ENCODE data around the gene ESPN.

The ESPN gene

GRCh38 chr1:6401673-6402072 lies 22.9 kb upstream of the ESPN start:
- Histone ChIP-seq H3K4me1 (ENCODE audit: insufficient read depth, low read length) (no peaks in the 10 kb centered on the region), H3K4me2 (ENCODE audit: insufficient read depth, low read length) (no peak overlapping the region), H2AFZ (ENCODE audit: low read depth, low read length) (no peak overlapping the region), H3K27ac (ENCODE audit: low read length) (no peak overlapping the region), H3K4me3 (ENCODE audit: low read depth in 1 of 2, low read length in 2 of 2) (no peak overlapping the region), H3K36me3 (ENCODE audit: insufficient read depth, low read length) (no peaks in the 10 kb centered on the region), H3K9ac (ENCODE audit: low read depth, low read length) (no peak overlapping the region), H3K9me3 (ENCODE audit: insufficient read depth, low read length, severe bottlenecking) (no peaks in the 10 kb centered on the region), H4K20me1 (ENCODE audit: insufficient read depth, low read length) (peaks cover 3% of the 10 kb centered on the region; the same call in 1 of the 2 replicates), H3K79me2 (ENCODE audit: insufficient read depth, low read length) (no peaks in the 10 kb centered on the region), H3K27me3 (ENCODE audit: insufficient read depth, low read length, poor library complexity) (no peaks in the 10 kb centered on the region)
- no peak for DNase-seq
- TF ChIP-seq CTCF (IDR thresholded peaks at IDR 0.05; ENCODE audit: borderline replicate concordance, extremely low read depth, low read length, poor library complexity, severe bottlenecking) = no peak
- no peak for TF ChIP-seq EZH2 (IDR thresholded peaks at IDR 0.05; ENCODE audit: borderline replicate concordance, low read depth, low read length, severe bottlenecking)
- ATAC-seq (ENCODE audit: insufficient read depth, low read depth) = no peak

DNA sequence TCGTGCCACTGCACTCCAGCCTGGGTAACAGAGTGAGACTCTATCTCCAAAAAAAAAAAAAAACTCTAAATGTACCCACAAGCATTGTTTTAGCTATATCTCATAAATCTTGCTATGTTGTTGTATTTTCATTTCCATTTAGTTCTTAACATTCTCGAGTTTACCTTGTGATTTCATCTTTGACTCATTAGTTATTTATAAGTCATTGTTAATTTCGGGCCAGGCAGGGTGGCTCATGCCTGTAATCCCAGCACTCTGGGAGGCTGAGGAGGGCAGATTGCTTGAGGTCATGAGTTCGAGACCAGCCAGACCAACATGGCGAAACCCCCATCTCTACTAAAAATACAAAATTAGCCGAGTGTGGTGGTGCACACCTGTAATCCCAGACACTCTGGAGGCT lies 16.6 kb upstream of the ESPN start:
- Histone ChIP-seq H3K4me3 (ENCODE audit: low read depth in 1 of 2, low read length in 2 of 2) (no peak overlapping the region), H3K9me3 (ENCODE audit: insufficient read depth, low read length, severe bottlenecking) (no peaks in the 10 kb centered on the region), H4K20me1 (ENCODE audit: insufficient read depth, low read length) (peaks cover 3% of the 10 kb centered on the region; the same call in 1 of the 2 replicates), H3K27me3 (ENCODE audit: insufficient read depth, low read length, poor library complexity) (no peaks in the 10 kb centered on the region), H3K79me2 (ENCODE audit: insufficient read depth, low read length) (no peaks in the 10 kb centered on the region), H3K4me2 (ENCODE audit: insufficient read depth, low read length) (no peak overlapping the region), H3K4me1 (ENCODE audit: insufficient read depth, low read length) (no peaks in the 10 kb centered on the region), H3K36me3 (ENCODE audit: insufficient read depth, low read length) (no peaks in the 10 kb centered on the region), H2AFZ (ENCODE audit: low read depth, low read length) (no peak overlapping the region), H3K9ac (ENCODE audit: low read depth, low read length) (no peak overlapping the region), H3K27ac (ENCODE audit: low read length) (no peak overlapping the region)
- ATAC-seq (ENCODE audit: insufficient read depth, low read depth) = no peak
- TF ChIP-seq CTCF (IDR thresholded peaks at IDR 0.05; ENCODE audit: borderline replicate concordance, extremely low read depth, low read length, poor library complexity, severe bottlenecking) (no peak), EZH2 (IDR thresholded peaks at IDR 0.05; ENCODE audit: borderline replicate concordance, low read depth, low read length, severe bottlenecking) (no peak)
- no peak for DNase-seq

- H2AFZ ChIP-seq (ENCODE audit: low read depth, low read length) = no peak overlapping the region
- no peaks in the 10 kb centered on the region for H3K9me3 ChIP-seq (ENCODE audit: insufficient read depth, low read length, severe bottlenecking)
- no peak for DNase-seq
- H3K4me1 ChIP-seq (ENCODE audit: insufficient read depth, low read length) = no peaks in the 10 kb centered on the region
- H3K27me3 ChIP-seq (ENCODE audit: insufficient read depth, low read length, poor library complexity) = no peaks in the 10 kb centered on the region
- peaks cover 3% of the 10 kb centered on the region; the same call in 1 of the 2 replicates for H4K20me1 ChIP-seq (ENCODE audit: insufficient read depth, low read length)
- ATAC-seq (ENCODE audit: insufficient read depth, low read depth) = no peak
- no peak overlapping the region for H3K4me2 ChIP-seq (ENCODE audit: insufficient read depth, low read length)
- H3K9ac ChIP-seq (ENCODE audit: low read depth, low read length) = no peak overlapping the region
- H3K36me3 ChIP-seq (ENCODE audit: insufficient read depth, low read length) = no peaks in the 10 kb centered on the region
- no peak overlapping the region for H3K4me3 ChIP-seq (ENCODE audit: low read depth in 1 of 2, low read length in 2 of 2)
- no peaks in the 10 kb centered on the region for H3K79me2 ChIP-seq (ENCODE audit: insufficient read depth, low read length)
- H3K27ac ChIP-seq (ENCODE audit: low read length) = no peak overlapping the region
- no peak for TF ChIP-seq EZH2 (IDR thresholded peaks at IDR 0.05; ENCODE audit: borderline replicate concordance, low read depth, low read length, severe bottlenecking)
- TF ChIP-seq CTCF (IDR thresholded peaks at IDR 0.05; ENCODE audit: borderline replicate concordance, extremely low read depth, low read length, poor library complexity, severe bottlenecking) = no peak
Measured at GRCh38 chr1:6409053-6409452, 15.5 kb upstream of the ESPN start.

GRCh38 chr1:6409733-6410132 lies 14.8 kb upstream of the ESPN start:
- no peaks in the 10 kb centered on the region for H3K36me3 ChIP-seq (ENCODE audit: insufficient read depth, low read length)
- no peak for ATAC-seq (ENCODE audit: insufficient read depth, low read depth)
- no peak for DNase-seq
- no peak overlapping the region for H2AFZ ChIP-seq (ENCODE audit: low read depth, low read length)
- no peaks in the 10 kb centered on the region for H3K4me1 ChIP-seq (ENCODE audit: insufficient read depth, low read length)
- TF ChIP-seq EZH2 (IDR thresholded peaks at IDR 0.05; ENCODE audit: borderline replicate concordance, low read depth, low read length, severe bottlenecking) (no peak), CTCF (IDR thresholded peaks at IDR 0.05; ENCODE audit: borderline replicate concordance, extremely low read depth, low read length, poor library complexity, severe bottlenecking) (no peak)
- H3K9me3 ChIP-seq (ENCODE audit: insufficient read depth, low read length, severe bottlenecking) = no peaks in the 10 kb centered on the region
- H4K20me1 ChIP-seq (ENCODE audit: insufficient read depth, low read length) = peaks cover 3% of the 10 kb centered on the region; the same call in 1 of the 2 replicates
- H3K27me3 ChIP-seq (ENCODE audit: insufficient read depth, low read length, poor library complexity) = no peaks in the 10 kb centered on the region
- H3K4me3 ChIP-seq (ENCODE audit: low read depth in 1 of 2, low read length in 2 of 2) = no peak overlapping the region
- no peaks in the 10 kb centered on the region for H3K79me2 ChIP-seq (ENCODE audit: insufficient read depth, low read length)
- no peak overlapping the region for H3K4me2 ChIP-seq (ENCODE audit: insufficient read depth, low read length)
- no peak overlapping the region for H3K9ac ChIP-seq (ENCODE audit: low read depth, low read length)
- H3K27ac ChIP-seq (ENCODE audit: low read length) = no peak overlapping the region
